HepG2 (cell line): ENCODE data around the gene NAV1. TPM values are rescaled to one million over a fixed set of nuclear protein-coding genes. Genes with fewer than 3 reads are reported as not detected.
A peak's percentile ranks its signal among the peaks of the same experiment; 100 is the strongest.

ENCODE experiments used
- GFI1 ChIP-seq: sonication (generic); formaldehyde crosslinking; IDR thresholded peaks from 2 replicates; pipeline ENCODE4 v1.5.0; 2020; ENCODE audit warnings: missing genetic modification reagents, mild to moderate bottlenecking, borderline replicate concordance
- HDAC1 ChIP-seq: sonication (generic); formaldehyde crosslinking; IDR thresholded peaks from 2 replicates; pipeline ENCODE4 v1.5.1; 2020; ENCODE audit warnings: mild to moderate bottlenecking, missing genetic modification reagents
- HMG20A ChIP-seq: IDR thresholded peaks from 2 replicates; pipeline ENCODE4 v1.6.1; 2016; ENCODE audit warnings: borderline replicate concordance
- MAFF ChIP-seq: IDR thresholded peaks from 2 replicates; pipeline ENCODE4 v1.6.1; 2011; ENCODE audit warnings: low read depth, low read length, improper control_type of control experiment
- NBN ChIP-seq: fragments of 450-650 bp; conservative IDR thresholded peaks from 2 replicates; pipeline ENCODE4 v1.6.1; 2017
- ONECUT2 ChIP-seq: sonication (generic); formaldehyde crosslinking; IDR thresholded peaks from 2 replicates; pipeline ENCODE4 v1.4.0; 2020; ENCODE audit warnings: missing genetic modification reagents
- POLR2A ChIP-seq, 2 experiments: IDR thresholded peaks; 2 replicates each; pipeline ENCODE4 v1.6.1; 2011; ENCODE audit warnings: low read depth in 2 of 2, low read length in 2 of 2, mild to moderate bottlenecking in 1 of 2, moderate library complexity in 1 of 2; ENCODE audit not compliant: insufficient read depth in 1 of 2
- RORA ChIP-seq: sonication (generic); formaldehyde crosslinking; IDR thresholded peaks from 2 replicates; pipeline ENCODE4 v1.5.0; 2020; ENCODE audit warnings: mild to moderate bottlenecking, missing genetic modification reagents, moderate library complexity
- TMF1 ChIP-seq: sonication (generic); formaldehyde crosslinking; IDR thresholded peaks from 2 replicates; pipeline ENCODE4 v1.8.1; 2022; ENCODE audit warnings: low read depth, missing genetic modification reagents
- ZNF260 ChIP-seq: sonication (generic); formaldehyde crosslinking; IDR thresholded peaks from 2 replicates; pipeline ENCODE4 v1.4.0; 2020; ENCODE audit warnings: missing genetic modification reagents, low read depth, mild to moderate bottlenecking, borderline replicate concordance
- ZNF329 ChIP-seq: sonication (generic); formaldehyde crosslinking; IDR thresholded peaks from 2 replicates; pipeline ENCODE4 v1.9.0; 2021; ENCODE audit warnings: low read depth, mild to moderate bottlenecking, missing genetic modification reagents
- polyA plus RNA-seq, 8 experiments: library from polyadenylated mRNA; depleted of rRNA in 3 of 8; stranded (reverse) in 7 of 8; unstranded in 1 of 8; fragments of >200 nt; fragmentation: Illumina TruSeq in 4 of 8; extraction: Trizol in 4 of 8; gene quantifications; 2 replicates each; pipeline versions ENCODE4 v1.2.1 to v1.2.3, GENCODE V29; 2011 to 2016; ENCODE audit warnings: low read depth in 4 of 8, missing spikeins in 1 of 8, mixed read lengths in 1 of 8; ENCODE audit not compliant: insufficient read depth in 1 of 8
- total RNA-seq, 5 experiments: library from RNA; depleted of rRNA; stranded (reverse); fragments of >200 nt; fragmentation: Illumina TruSeq; extraction: Trizol; gene quantifications; 2 replicates each; pipeline ENCODE4 v1.2.3, GENCODE V29; 2016; ENCODE audit warnings: low read depth in 1 of 5
- TF ChIP-seq, protein P1 (sequence below): sonication (generic); formaldehyde crosslinking; IDR thresholded peaks from 2 replicates; pipeline ENCODE4 v1.9.0; 2021; ENCODE audit warnings: missing genetic modification reagents, borderline replicate concordance
- TF ChIP-seq, protein P2 (sequence below): sonication (generic); formaldehyde crosslinking; IDR thresholded peaks from one replicate; pipeline ENCODE4 v1.5.1; 2020; ENCODE audit warnings: mild to moderate bottlenecking, missing genetic modification reagents; ENCODE audit errors: not compliant biosample characterization
- TF ChIP-seq, protein P3 (sequence below): sonication (generic); formaldehyde crosslinking; IDR thresholded peaks from 2 replicates; pipeline ENCODE4 v1.8.1; 2023; ENCODE audit warnings: mild to moderate bottlenecking, inconsistent platforms, moderate library complexity, missing genetic modification reagents, borderline replicate concordance
- TF ChIP-seq, protein P4 (sequence below): sonication (generic); formaldehyde crosslinking; IDR thresholded peaks from 2 replicates; pipeline ENCODE4 v1.5.1; 2020; ENCODE audit warnings: missing genetic modification reagents, mild to moderate bottlenecking, borderline replicate concordance

NAV1 gene
- total and polyA plus RNA-seq, 2 of the 13 experiments (the other 11 are each of a cell fraction or from before 2014, with no cell fraction given), result not detected

DNA sequence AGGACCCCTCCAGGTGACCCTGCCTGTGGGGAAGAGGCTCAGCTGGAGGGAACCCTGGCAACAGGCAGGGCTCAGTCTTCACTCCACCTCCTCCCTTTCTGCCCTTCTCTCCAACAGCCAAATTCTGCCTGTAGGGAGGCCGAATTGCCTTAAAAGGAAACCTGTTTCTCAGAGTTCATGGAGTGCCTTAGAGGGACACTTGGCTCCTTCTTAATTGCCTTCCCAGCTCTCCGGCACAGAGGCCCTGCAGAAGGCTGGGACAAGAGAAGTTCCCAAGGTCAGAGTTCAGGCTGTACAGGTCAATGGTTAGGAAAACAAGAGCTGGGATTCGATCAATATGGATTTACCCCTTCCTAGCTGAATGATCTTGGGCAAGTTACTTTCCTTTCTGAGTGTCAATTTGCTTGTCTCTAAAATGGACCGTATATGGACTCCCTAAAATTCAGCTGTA, 38.2 kb upstream of the NAV1 start (continued):
- TF ChIP-seq, protein P1, sequence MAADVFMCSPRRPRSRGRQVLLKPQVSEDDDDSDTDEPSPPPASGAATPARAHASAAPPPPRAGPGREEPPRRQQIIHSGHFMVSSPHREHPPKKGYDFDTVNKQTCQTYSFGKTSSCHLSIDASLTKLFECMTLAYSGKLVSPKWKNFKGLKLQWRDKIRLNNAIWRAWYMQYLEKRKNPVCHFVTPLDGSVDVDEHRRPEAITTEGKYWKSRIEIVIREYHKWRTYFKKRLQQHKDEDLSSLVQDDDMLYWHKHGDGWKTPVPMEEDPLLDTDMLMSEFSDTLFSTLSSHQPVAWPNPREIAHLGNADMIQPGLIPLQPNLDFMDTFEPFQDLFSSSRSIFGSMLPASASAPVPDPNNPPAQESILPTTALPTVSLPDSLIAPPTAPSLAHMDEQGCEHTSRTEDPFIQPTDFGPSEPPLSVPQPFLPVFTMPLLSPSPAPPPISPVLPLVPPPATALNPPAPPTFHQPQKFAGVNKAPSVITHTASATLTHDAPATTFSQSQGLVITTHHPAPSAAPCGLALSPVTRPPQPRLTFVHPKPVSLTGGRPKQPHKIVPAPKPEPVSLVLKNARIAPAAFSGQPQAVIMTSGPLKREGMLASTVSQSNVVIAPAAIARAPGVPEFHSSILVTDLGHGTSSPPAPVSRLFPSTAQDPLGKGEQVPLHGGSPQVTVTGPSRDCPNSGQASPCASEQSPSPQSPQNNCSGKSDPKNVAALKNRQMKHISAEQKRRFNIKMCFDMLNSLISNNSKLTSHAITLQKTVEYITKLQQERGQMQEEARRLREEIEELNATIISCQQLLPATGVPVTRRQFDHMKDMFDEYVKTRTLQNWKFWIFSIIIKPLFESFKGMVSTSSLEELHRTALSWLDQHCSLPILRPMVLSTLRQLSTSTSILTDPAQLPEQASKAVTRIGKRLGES (CRISPR knock-in tag), result no peak
- TF ChIP-seq POLR2A (IDR thresholded peaks at IDR 0.05; ENCODE audit: insufficient read depth in 1 of 2, low read depth in 2 of 2, low read length in 2 of 2), result no peak
- no peak for TF ChIP-seq TMF1
- no peak for TF ChIP-seq RORA (CRISPR knock-in tag)
- no peak for TF ChIP-seq MAFF
- peak; percentile 59; the same call in 1 of the 2 replicates for TF ChIP-seq HMG20A
- TF ChIP-seq ZNF329 (CRISPR knock-in tag), result no peak
- peak; percentile 98 for TF ChIP-seq GFI1
- TF ChIP-seq, protein P2, sequence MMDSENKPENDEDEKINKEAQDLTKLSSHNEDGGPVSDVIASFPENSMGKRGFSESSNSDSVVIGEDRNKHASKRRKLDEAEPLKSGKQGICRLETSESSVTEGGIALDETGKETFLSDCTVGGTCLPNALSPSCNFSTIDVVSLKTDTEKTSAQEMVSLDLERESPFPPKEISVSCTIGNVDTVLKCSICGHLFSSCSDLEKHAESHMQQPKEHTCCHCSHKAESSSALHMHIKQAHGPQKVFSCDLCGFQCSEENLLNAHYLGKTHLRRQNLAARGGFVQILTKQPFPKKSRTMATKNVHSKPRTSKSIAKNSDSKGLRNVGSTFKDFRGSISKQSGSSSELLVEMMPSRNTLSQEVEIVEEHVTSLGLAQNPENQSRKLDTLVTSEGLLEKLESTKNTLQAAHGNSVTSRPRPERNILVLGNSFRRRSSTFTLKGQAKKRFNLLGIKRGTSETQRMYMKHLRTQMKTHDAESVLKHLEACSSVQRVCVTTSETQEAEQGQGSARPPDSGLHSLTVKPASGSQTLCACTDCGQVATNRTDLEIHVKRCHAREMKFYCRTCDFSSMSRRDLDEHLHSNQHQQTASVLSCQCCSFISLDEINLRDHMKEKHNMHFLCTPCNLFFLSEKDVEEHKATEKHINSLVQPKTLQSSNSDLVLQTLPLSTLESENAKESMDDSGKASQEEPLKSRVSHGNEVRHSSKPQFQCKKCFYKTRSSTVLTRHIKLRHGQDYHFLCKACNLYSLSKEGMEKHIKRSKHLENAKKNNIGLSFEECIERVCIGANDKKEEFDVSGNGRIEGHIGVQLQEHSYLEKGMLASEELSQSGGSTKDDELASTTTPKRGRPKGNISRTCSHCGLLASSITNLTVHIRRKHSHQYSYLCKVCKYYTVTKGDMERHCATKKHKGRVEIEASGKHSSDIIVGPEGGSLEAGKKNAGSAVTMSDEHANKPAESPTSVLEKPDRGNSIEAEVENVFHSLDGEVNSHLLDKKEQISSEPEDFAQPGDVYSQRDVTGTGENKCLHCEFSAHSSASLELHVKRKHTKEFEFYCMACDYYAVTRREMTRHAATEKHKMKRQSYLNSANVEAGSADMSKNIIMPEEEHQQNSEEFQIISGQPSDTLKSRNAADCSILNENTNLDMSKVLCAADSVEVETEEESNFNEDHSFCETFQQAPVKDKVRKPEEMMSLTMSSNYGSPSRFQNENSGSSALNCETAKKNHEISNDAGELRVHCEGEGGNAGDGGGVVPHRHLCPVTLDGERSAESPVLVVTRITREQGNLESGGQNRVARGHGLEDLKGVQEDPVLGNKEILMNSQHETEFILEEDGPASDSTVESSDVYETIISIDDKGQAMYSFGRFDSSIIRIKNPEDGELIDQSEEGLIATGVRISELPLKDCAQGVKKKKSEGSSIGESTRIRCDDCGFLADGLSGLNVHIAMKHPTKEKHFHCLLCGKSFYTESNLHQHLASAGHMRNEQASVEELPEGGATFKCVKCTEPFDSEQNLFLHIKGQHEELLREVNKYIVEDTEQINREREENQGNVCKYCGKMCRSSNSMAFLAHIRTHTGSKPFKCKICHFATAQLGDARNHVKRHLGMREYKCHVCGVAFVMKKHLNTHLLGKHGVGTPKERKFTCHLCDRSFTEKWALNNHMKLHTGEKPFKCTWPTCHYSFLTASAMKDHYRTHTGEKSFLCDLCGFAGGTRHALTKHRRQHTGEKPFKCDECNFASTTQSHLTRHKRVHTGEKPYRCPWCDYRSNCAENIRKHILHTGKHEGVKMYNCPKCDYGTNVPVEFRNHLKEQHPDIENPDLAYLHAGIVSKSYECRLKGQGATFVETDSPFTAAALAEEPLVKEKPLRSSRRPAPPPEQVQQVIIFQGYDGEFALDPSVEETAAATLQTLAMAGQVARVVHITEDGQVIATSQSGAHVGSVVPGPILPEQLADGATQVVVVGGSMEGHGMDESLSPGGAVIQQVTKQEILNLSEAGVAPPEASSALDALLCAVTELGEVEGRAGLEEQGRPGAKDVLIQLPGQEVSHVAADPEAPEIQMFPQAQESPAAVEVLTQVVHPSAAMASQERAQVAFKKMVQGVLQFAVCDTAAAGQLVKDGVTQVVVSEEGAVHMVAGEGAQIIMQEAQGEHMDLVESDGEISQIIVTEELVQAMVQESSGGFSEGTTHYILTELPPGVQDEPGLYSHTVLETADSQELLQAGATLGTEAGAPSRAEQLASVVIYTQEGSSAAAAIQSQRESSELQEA, result no peak
- TF ChIP-seq, protein P3, sequence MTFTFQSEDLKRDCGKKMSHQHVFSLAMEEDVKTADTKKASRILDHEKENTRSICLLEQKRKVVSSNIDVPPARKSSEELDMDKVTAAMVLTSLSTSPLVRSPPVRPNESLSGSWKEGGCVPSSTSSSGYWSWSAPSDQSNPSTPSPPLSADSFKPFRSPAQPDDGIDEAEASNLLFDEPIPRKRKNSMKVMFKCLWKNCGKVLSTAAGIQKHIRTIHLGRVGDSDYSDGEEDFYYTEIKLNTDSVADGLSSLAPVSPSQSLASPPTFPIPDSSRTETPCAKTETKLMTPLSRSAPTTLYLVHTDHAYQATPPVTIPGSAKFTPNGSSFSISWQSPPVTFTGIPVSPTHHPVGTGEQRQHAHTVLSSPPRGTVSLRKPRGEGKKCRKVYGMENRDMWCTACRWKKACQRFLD, result no peak
- TF ChIP-seq, protein P4, sequence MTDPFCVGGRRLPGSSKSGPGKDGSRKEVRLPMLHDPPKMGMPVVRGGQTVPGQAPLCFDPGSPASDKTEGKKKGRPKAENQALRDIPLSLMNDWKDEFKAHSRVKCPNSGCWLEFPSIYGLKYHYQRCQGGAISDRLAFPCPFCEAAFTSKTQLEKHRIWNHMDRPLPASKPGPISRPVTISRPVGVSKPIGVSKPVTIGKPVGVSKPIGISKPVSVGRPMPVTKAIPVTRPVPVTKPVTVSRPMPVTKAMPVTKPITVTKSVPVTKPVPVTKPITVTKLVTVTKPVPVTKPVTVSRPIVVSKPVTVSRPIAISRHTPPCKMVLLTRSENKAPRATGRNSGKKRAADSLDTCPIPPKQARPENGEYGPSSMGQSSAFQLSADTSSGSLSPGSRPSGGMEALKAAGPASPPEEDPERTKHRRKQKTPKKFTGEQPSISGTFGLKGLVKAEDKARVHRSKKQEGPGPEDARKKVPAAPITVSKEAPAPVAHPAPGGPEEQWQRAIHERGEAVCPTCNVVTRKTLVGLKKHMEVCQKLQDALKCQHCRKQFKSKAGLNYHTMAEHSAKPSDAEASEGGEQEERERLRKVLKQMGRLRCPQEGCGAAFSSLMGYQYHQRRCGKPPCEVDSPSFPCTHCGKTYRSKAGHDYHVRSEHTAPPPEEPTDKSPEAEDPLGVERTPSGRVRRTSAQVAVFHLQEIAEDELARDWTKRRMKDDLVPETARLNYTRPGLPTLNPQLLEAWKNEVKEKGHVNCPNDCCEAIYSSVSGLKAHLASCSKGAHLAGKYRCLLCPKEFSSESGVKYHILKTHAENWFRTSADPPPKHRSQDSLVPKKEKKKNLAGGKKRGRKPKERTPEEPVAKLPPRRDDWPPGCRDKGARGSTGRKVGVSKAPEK (CRISPR knock-in tag), result no peak
- peak; percentile 65 for TF ChIP-seq HDAC1 (CRISPR knock-in tag)
- TF ChIP-seq ZNF260 (CRISPR knock-in tag), result no peak
- TF ChIP-seq ONECUT2 (CRISPR knock-in tag), result peak; percentile 90
- TF ChIP-seq NBN, result no peak
